OCI-LY7 (cell line): ENCODE results near the gene LSAMP.

ENCODE experiments used
- CTCF ChIP-seq: fragments of 200-600 bp; sonication (generic); conservative IDR thresholded peaks from 2 replicates; pipeline ENCODE4 v1.5.1; 2014; ENCODE audit warnings: mild to moderate bottlenecking, antibody characterized with exemption, low read length, moderate library complexity, mixed read lengths
- EZH2phosphoT487 ChIP-seq: fragments of 200-600 bp; sonication (generic); IDR thresholded peaks from 2 replicates; pipeline ENCODE4 v1.6.1; 2018; ENCODE audit warnings: low read depth, borderline replicate concordance, mild to moderate bottlenecking, mixed run types, antibody characterized with exemption, low read length, moderate library complexity, mixed read lengths

GRCh38 chr3:116473602-116474001, 28.3 kb upstream of the LSAMP start:
- TF ChIP-seq CTCF: no peak
- no peak for TF ChIP-seq EZH2phosphoT487
